HG03565 (cell line): ENCODE data around the gene SLCO2B1.

Experiments
- ATAC-seq: cut with Tn5 transposase; IDR thresholded peaks from one replicate; pipeline ENCODE4 v1.9.1; 2021; ENCODE audit warnings: mild to moderate bottlenecking, moderate library complexity; ENCODE audit not compliant: unreplicated experiment

The SLCO2B1 gene

GRCh38 chr11:75161506-75162095 is 10.7 kb downstream of the SLCO2B1 start:
- ATAC-seq: no peak

GRCh38 chr11:75162954-75163353 is 12.0 kb downstream of the SLCO2B1 start:
- ATAC-seq: no peak

- no peak for ATAC-seq
Observed at GRCh38 chr11:75163921-75164849, 13.3 kb downstream of the SLCO2B1 start.

- ATAC-seq: no peak
Observed at GRCh38 chr11:75165721-75166120, 14.8 kb downstream of the SLCO2B1 start.

GRCh38 chr11:75166791-75167190 is 15.9 kb downstream of the SLCO2B1 start:
- ATAC-seq: no peak

GRCh38 chr11:75167617-75168016 is 16.7 kb downstream of the SLCO2B1 start:
- ATAC-seq: no peak

GRCh38 chr11:75169101-75169885 is 18.4 kb downstream of the SLCO2B1 start:
- ATAC-seq: no peak

GRCh38 chr11:75170516-75171201 is 19.8 kb downstream of the SLCO2B1 start:
- no peak for ATAC-seq

- no peak for ATAC-seq
Observed at GRCh38 chr11:75173336-75173735, 22.4 kb downstream of the SLCO2B1 start.

- ATAC-seq: no peak
Observed at GRCh38 chr11:75174781-75175370, 24.0 kb downstream of the SLCO2B1 start.

- ATAC-seq: no peak
Observed at GRCh38 chr11:75182664-75183063, 31.8 kb downstream of the SLCO2B1 start.

- ATAC-seq: no peak
Observed at GRCh38 chr11:75184051-75184450, 33.1 kb downstream of the SLCO2B1 start.

GRCh38 chr11:75184757-75185425 is 34.0 kb downstream of the SLCO2B1 start:
- ATAC-seq: no peak

GRCh38 chr11:75185866-75186265 is 35.0 kb downstream of the SLCO2B1 start:
- ATAC-seq: no peak

GRCh38 chr11:75186999-75187398 is 36.1 kb downstream of the SLCO2B1 start:
- ATAC-seq: no peak

GRCh38 chr11:75188671-75189070 is 37.8 kb downstream of the SLCO2B1 start:
- no peak for ATAC-seq

GRCh38 chr11:75189108-75189507 is 38.2 kb downstream of the SLCO2B1 start:
- no peak for ATAC-seq

GRCh38 chr11:75189911-75190310 is 39.0 kb downstream of the SLCO2B1 start:
- no peak for ATAC-seq

- no peak for ATAC-seq
Observed at GRCh38 chr11:75190652-75191329, 39.9 kb downstream of the SLCO2B1 start.
